ENCODE measurements around the gene PRSS3. TPM values are rescaled to one million over a fixed set of nuclear protein-coding genes. Genes with fewer than 3 reads are reported as not detected.
"Not testable (repeated sequence)": the region's sequence is repeated elsewhere in the genome, so short reads cannot be mapped to it uniquely, and the experiment has no call there.

Gene PRSS3
- total RNA-seq, 1 donor from 2014 or later, result not detected

GRCh38 chr9:33765411-33765810, 29.9 kb upstream of the PRSS3 start:
- no peak for TF ChIP-seq CTCF (IDR thresholded peaks at IDR 0.05; ENCODE audit: partially characterized antibody, unreplicated experiment)
- Mint-ChIP-seq H3K36me3 (ENCODE audit: unreplicated experiment) (no peaks in the 10 kb centered on the region), H3K4me1 (ENCODE audit: low read depth, unreplicated experiment) (no peaks in the 10 kb centered on the region), H3K27me3 (ENCODE audit: unreplicated experiment) (no peaks in the 10 kb centered on the region), H3K4me3 (ENCODE audit: unreplicated experiment) (no peak overlapping the region), H3K9me3 (ENCODE audit: unreplicated experiment) (no peaks in the 10 kb centered on the region), H3K27ac (ENCODE audit: unreplicated experiment) (no peak overlapping the region)
- no peak for DNase-seq

GRCh38 chr9:33770156-33770880, 25.0 kb upstream of the PRSS3 start:
- H3K9me3 Mint-ChIP-seq (ENCODE audit: unreplicated experiment); DNase-seq; H3K4me1 Mint-ChIP-seq (ENCODE audit: low read depth, unreplicated experiment); H3K4me3 Mint-ChIP-seq (ENCODE audit: unreplicated experiment); H3K27ac Mint-ChIP-seq (ENCODE audit: unreplicated experiment); H3K27me3 Mint-ChIP-seq (ENCODE audit: unreplicated experiment); H3K36me3 Mint-ChIP-seq (ENCODE audit: unreplicated experiment): not testable (repeated sequence)

- H3K9me3 Mint-ChIP-seq (ENCODE audit: unreplicated experiment); H3K27ac Mint-ChIP-seq (ENCODE audit: unreplicated experiment); H3K27me3 Mint-ChIP-seq (ENCODE audit: unreplicated experiment); DNase-seq; H3K4me3 Mint-ChIP-seq (ENCODE audit: unreplicated experiment); H3K4me1 Mint-ChIP-seq (ENCODE audit: low read depth, unreplicated experiment); H3K36me3 Mint-ChIP-seq (ENCODE audit: unreplicated experiment): not testable (repeated sequence)
Observed at GRCh38 chr9:33773135-33773534, 22.2 kb upstream of the PRSS3 start.

GRCh38 chr9:33774074-33774659, 21.2 kb upstream of the PRSS3 start:
- not testable (repeated sequence) for H3K4me1 Mint-ChIP-seq (ENCODE audit: low read depth, unreplicated experiment); H3K9me3 Mint-ChIP-seq (ENCODE audit: unreplicated experiment); H3K27me3 Mint-ChIP-seq (ENCODE audit: unreplicated experiment); H3K27ac Mint-ChIP-seq (ENCODE audit: unreplicated experiment); DNase-seq; H3K36me3 Mint-ChIP-seq (ENCODE audit: unreplicated experiment); H3K4me3 Mint-ChIP-seq (ENCODE audit: unreplicated experiment)

- no peaks in the 10 kb centered on the region for H3K4me1 Mint-ChIP-seq (ENCODE audit: low read depth, unreplicated experiment)
- no peaks in the 10 kb centered on the region for H3K36me3 Mint-ChIP-seq (ENCODE audit: unreplicated experiment)
- TF ChIP-seq CTCF (IDR thresholded peaks at IDR 0.05; ENCODE audit: partially characterized antibody, unreplicated experiment), result no peak
- no peaks in the 10 kb centered on the region for H3K9me3 Mint-ChIP-seq (ENCODE audit: unreplicated experiment)
- no peaks in the 10 kb centered on the region for H3K27me3 Mint-ChIP-seq (ENCODE audit: unreplicated experiment)
- DNase-seq, result no peak
- no peak overlapping the region for H3K4me3 Mint-ChIP-seq (ENCODE audit: unreplicated experiment)
- H3K27ac Mint-ChIP-seq (ENCODE audit: unreplicated experiment), result no peak overlapping the region
Observed at GRCh38 chr9:33776578-33776977, 18.8 kb upstream of the PRSS3 start.

GRCh38 chr9:33778700-33779351, 16.5 kb upstream of the PRSS3 start:
- H3K9me3 Mint-ChIP-seq (ENCODE audit: unreplicated experiment), result no peaks in the 10 kb centered on the region
- no peak for DNase-seq
- H3K4me1 Mint-ChIP-seq (ENCODE audit: low read depth, unreplicated experiment), result no peaks in the 10 kb centered on the region
- no peaks in the 10 kb centered on the region for H3K27me3 Mint-ChIP-seq (ENCODE audit: unreplicated experiment)
- TF ChIP-seq CTCF (IDR thresholded peaks at IDR 0.05; ENCODE audit: partially characterized antibody, unreplicated experiment), result peak; percentile 76
- H3K27ac Mint-ChIP-seq (ENCODE audit: unreplicated experiment), result no peak overlapping the region
- no peak overlapping the region for H3K4me3 Mint-ChIP-seq (ENCODE audit: unreplicated experiment)
- H3K36me3 Mint-ChIP-seq (ENCODE audit: unreplicated experiment), result no peaks in the 10 kb centered on the region

All from glutamatergic neuron (in vitro differentiated cells).